Upper lobe of left lung (tissue), 4 donors: Measurements from ENCODE around the gene EDNRB.

Experiments used
- EP300 ChIP-seq, 4 donors: sonication (generic); formaldehyde crosslinking; IDR thresholded peaks; one replicate each; pipeline ENCODE4 v1.5.1; 2017; ENCODE audit warnings: antibody characterized with exemption in 4 of 4, control low read depth in 2 of 4
- POLR2A ChIP-seq, 4 donors: fragments of 450-650 bp; IDR thresholded peaks; one replicate each; pipeline ENCODE4 v1.5.1; 2016 to 2017; ENCODE audit warnings: antibody characterized with exemption in 4 of 4, mild to moderate bottlenecking in 2 of 4
- POLR2AphosphoS5 ChIP-seq, 2 donors: sonication (generic); formaldehyde crosslinking; IDR thresholded peaks; one replicate each; pipeline ENCODE4 v1.5.1; 2017; ENCODE audit warnings: antibody characterized with exemption in 2 of 2
- TF ChIP-seq, protein P1 (sequence below), 6 experiments: fragments of 450-650 bp in 4 of 6; fragments of 200-600 bp in 2 of 6; sonication (generic) in 2 of 6; IDR thresholded peaks; one replicate each; pipeline ENCODE4 v1.5.1; 2016 to 2019; ENCODE audit warnings: antibody characterized with exemption in 6 of 6

- TF ChIP-seq, protein P1, sequence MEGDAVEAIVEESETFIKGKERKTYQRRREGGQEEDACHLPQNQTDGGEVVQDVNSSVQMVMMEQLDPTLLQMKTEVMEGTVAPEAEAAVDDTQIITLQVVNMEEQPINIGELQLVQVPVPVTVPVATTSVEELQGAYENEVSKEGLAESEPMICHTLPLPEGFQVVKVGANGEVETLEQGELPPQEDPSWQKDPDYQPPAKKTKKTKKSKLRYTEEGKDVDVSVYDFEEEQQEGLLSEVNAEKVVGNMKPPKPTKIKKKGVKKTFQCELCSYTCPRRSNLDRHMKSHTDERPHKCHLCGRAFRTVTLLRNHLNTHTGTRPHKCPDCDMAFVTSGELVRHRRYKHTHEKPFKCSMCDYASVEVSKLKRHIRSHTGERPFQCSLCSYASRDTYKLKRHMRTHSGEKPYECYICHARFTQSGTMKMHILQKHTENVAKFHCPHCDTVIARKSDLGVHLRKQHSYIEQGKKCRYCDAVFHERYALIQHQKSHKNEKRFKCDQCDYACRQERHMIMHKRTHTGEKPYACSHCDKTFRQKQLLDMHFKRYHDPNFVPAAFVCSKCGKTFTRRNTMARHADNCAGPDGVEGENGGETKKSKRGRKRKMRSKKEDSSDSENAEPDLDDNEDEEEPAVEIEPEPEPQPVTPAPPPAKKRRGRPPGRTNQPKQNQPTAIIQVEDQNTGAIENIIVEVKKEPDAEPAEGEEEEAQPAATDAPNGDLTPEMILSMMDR (IDR thresholded peaks at IDR 0.05), result no peak
- no peak for TF ChIP-seq POLR2A (IDR thresholded peaks at IDR 0.05)
- no peak for TF ChIP-seq POLR2AphosphoS5 (IDR thresholded peaks at IDR 0.05)
- TF ChIP-seq EP300 (IDR thresholded peaks at IDR 0.05), result no peak
Measured at GRCh38 chr13:77916488-77916887, 2.1 kb downstream of the EDNRB start.
